Right atrium auricular region (tissue), 2 donors: ENCODE measurements around the gene MAN2A1. TPM values are rescaled to one million over a fixed set of nuclear protein-coding genes. Genes with fewer than 3 reads are reported as not detected.

ENCODE experiments used
- DNase-seq: peaks from one replicate; pipeline ENCODE4 v3.0.0-alpha.2; 2019; ENCODE audit warnings: low spot score
- H3K27ac ChIP-seq, 2 donors: fragments of 200-600 bp; sonication (generic); 1 replicate in 1 of 2; 2 replicates in 1 of 2; pipeline ENCODE4 v1.5.1; 2016 to 2019
- H3K27me3 ChIP-seq, 2 donors: fragments of 200-600 bp; sonication (generic); one replicate each; pipeline versions ENCODE4 v1.5.1 to v1.6.0; 2017 to 2019
- H3K36me3 ChIP-seq: fragments of 200-600 bp; sonication (generic); one replicate; pipeline ENCODE4 v1.5.1; 2016
- H3K4me1 ChIP-seq, 2 donors: fragments of 200-600 bp; sonication (generic); one replicate each; pipeline versions ENCODE4 v1.5.1 to v1.6.0; 2017 to 2019
- H3K4me3 ChIP-seq, 2 donors: fragments of 200-600 bp; sonication (generic); 1 replicate in 1 of 2; 2 replicates in 1 of 2; pipeline ENCODE4 v1.5.1; 2017 to 2019; ENCODE audit warnings: mild to moderate bottlenecking in 1 of 2, moderate library complexity in 1 of 2
- H3K9me3 ChIP-seq, 2 donors: fragments of 200-600 bp; sonication (generic); one replicate each; pipeline ENCODE4 v1.5.1; 2019
- CTCF ChIP-seq, 2 donors: fragments of 200-600 bp; sonication (generic); IDR thresholded peaks; one replicate each; pipeline ENCODE4 v1.5.1; 2019; ENCODE audit warnings: antibody characterized with exemption in 2 of 2
- total RNA-seq, 2 donors: library from RNA; depleted of rRNA; stranded (reverse); fragments of >200 nt; gene quantifications; one replicate each; pipeline ENCODE4 v1.1.0, GENCODE V29; 2016

Gene MAN2A1
- total RNA-seq, 2 donors from 2014 or later, result 10.0 to 10.4 TPM

GRCh38 chr5:109837231-109837861 lies 147.6 kb downstream of the MAN2A1 start:
- Histone ChIP-seq H3K4me3 (no peak overlapping the region), H3K4me1 (no peaks in the 10 kb centered on the region), H3K9me3 (no peaks in the 10 kb centered on the region), H3K27ac (no peak overlapping the region), H3K27me3 (no peaks in the 10 kb centered on the region), H3K36me3 (peaks cover 10% of the 10 kb centered on the region)
- DNase-seq, result no peak
- no peak for TF ChIP-seq CTCF (IDR thresholded peaks at IDR 0.05)

GRCh38 chr5:109838157-109838556 lies 148.4 kb downstream of the MAN2A1 start:
- Histone ChIP-seq H3K9me3 (no peaks in the 10 kb centered on the region), H3K27me3 (no peaks in the 10 kb centered on the region), H3K4me3 (no peak overlapping the region), H3K36me3 (peaks cover 10% of the 10 kb centered on the region), H3K27ac (no peak overlapping the region), H3K4me1 (no peaks in the 10 kb centered on the region)
- no peak for DNase-seq
- no peak for TF ChIP-seq CTCF (IDR thresholded peaks at IDR 0.05)

GRCh38 chr5:109844148-109844547 lies 154.4 kb downstream of the MAN2A1 start:
- Histone ChIP-seq H3K9me3 (no peaks in the 10 kb centered on the region), H3K27me3 (no peaks in the 10 kb centered on the region), H3K27ac (no peak overlapping the region), H3K4me3 (no peak overlapping the region), H3K4me1 (no peaks in the 10 kb centered on the region), H3K36me3 (peaks cover 22% of the 10 kb centered on the region)
- no peak for DNase-seq
- TF ChIP-seq CTCF (IDR thresholded peaks at IDR 0.05), result no peak

- no peaks in the 10 kb centered on the region for H3K4me1 ChIP-seq
- no peak overlapping the region for H3K27ac ChIP-seq
- no peak for TF ChIP-seq CTCF (IDR thresholded peaks at IDR 0.05)
- no peaks in the 10 kb centered on the region for H3K9me3 ChIP-seq
- H3K4me3 ChIP-seq, result no peak overlapping the region
- H3K36me3 ChIP-seq, result peaks cover 22% of the 10 kb centered on the region
- no peak for DNase-seq
- no peaks in the 10 kb centered on the region for H3K27me3 ChIP-seq
Observed at GRCh38 chr5:109844695-109845094, 155.0 kb downstream of the MAN2A1 start.

- no peaks in the 10 kb centered on the region for H3K4me1 ChIP-seq
- no peak for TF ChIP-seq CTCF (IDR thresholded peaks at IDR 0.05)
- H3K9me3 ChIP-seq, result peaks cover 0 to 7% of the 10 kb centered on the region in 2 donors
- H3K27me3 ChIP-seq, result no peaks in the 10 kb centered on the region
- no peak overlapping the region for H3K27ac ChIP-seq
- H3K4me3 ChIP-seq, result no peak overlapping the region
- H3K36me3 ChIP-seq, result peaks cover 18% of the 10 kb centered on the region
- no peak for DNase-seq
Observed at GRCh38 chr5:109848130-109848529, 158.4 kb downstream of the MAN2A1 start.
